GM12878 (cell line): ENCODE data around the gene KRT14. TPM values are rescaled to one million over a fixed set of nuclear protein-coding genes. Genes with fewer than 3 reads are reported as not detected.

ENCODE experiments used
- ATAC-seq: fragments of 200-7000 bp; cut with Tn5 transposase; 3 replicates; pipeline ENCODE4 v1.9.1; 2020; ENCODE audit warnings: mild to moderate bottlenecking, moderate library complexity
- BruUV-seq: library from RNA; stranded (reverse); fragments of 400-500 nt; replicated peaks from 2 replicates; lab custom pipeline; 2021; lab: Mats Ljungman, UMichigan
- CTCF ChIA-PET: fragments of 300-600 bp; sonication (Branson Sonifier 250); formaldehyde crosslinking; extraction: SDS; loops from one replicate; lab custom pipeline; 2021; ENCODE audit warnings: inconsistent platforms; lab: Yijun Ruan, JAX
- POLR2A ChIA-PET: fragments of 350-600 bp; formaldehyde crosslinking; extraction: SDS; loops from one replicate; lab custom pipeline; 2021; ENCODE audit warnings: inconsistent platforms; lab: Charles Lee
- RAD21 ChIA-PET: fragments of 300-600 bp; sonication (Branson Sonifier 250); formaldehyde crosslinking; loops from one replicate; lab custom pipeline; 2023; ENCODE audit warnings: antibody characterized with exemption; ENCODE audit not compliant: unreplicated experiment; lab: Charles Lee
- SMC1A ChIA-PET: fragments of 300-600 bp; sonication (Branson Sonifier 250); formaldehyde crosslinking; loops from one replicate; lab custom pipeline; 2023; ENCODE audit not compliant: unreplicated experiment, uncharacterized antibody; lab: Charles Lee
- DNase-seq: peaks from one replicate; pipeline ENCODE4 v3.0.0-alpha.2; 2011; ENCODE audit warnings: low read depth, low spot score
- FAIRE-seq: peaks from 3 replicates; lab custom pipeline; 2011; peaks lifted over from hg19 to GRCh38; lab: Jason Lieb, UNC
- H2AFZ ChIP-seq: 2 replicates; pipeline ENCODE4 v1.6.0; 2011; ENCODE audit warnings: low read depth, low read length, control low read depth; ENCODE audit not compliant: control insufficient read depth
- H3K27ac ChIP-seq: 2 replicates; pipeline ENCODE4 v1.5.1; 2011; ENCODE audit warnings: control low read depth; ENCODE audit not compliant: control insufficient read depth, insufficient read depth
- H3K27me3 ChIP-seq, 2 experiments: replicated peaks in 1 of 2; 2 replicates each; pipeline versions ENCODE4 v1.6.0 to v1.6.1; 2011; ENCODE audit warnings: low read length in 1 of 2; ENCODE audit not compliant: control insufficient read depth in 2 of 2, insufficient read depth in 2 of 2
- H3K36me3 ChIP-seq, 2 experiments: 2 replicates each; pipeline ENCODE4 v1.5.1; 2011; ENCODE audit warnings: low read length in 1 of 2; ENCODE audit not compliant: control insufficient read depth in 2 of 2, insufficient read depth in 2 of 2
- H3K4me1 ChIP-seq: 2 replicates; pipeline ENCODE4 v1.6.1; 2011; ENCODE audit warnings: mild to moderate bottlenecking, low read length, moderate library complexity, mixed read lengths; ENCODE audit not compliant: control insufficient read depth, insufficient read depth
- H3K4me2 ChIP-seq: 2 replicates; pipeline ENCODE4 v1.6.0; 2011; ENCODE audit warnings: control low read depth; ENCODE audit not compliant: control insufficient read depth, insufficient read depth
- H3K4me3 ChIP-seq: fragments of 200-600 bp; sonication (generic); 2 replicates; pipeline ENCODE4 v1.5.1; 2016
- H3K79me2 ChIP-seq: 2 replicates; pipeline ENCODE4 v1.6.0; 2011; ENCODE audit warnings: low read length; ENCODE audit not compliant: control insufficient read depth, insufficient read depth
- H3K9ac ChIP-seq: 2 replicates; pipeline ENCODE4 v1.8.0; 2011; ENCODE audit warnings: low read length, control low read depth, mixed read lengths; ENCODE audit not compliant: control insufficient read depth, insufficient read depth
- H3K9me3 ChIP-seq: replicated peaks from 3 replicates; pipeline ENCODE4 v1.5.1; 2011; ENCODE audit warnings: mild to moderate bottlenecking, low read length; ENCODE audit not compliant: control insufficient read depth, insufficient read depth
- H4K20me1 ChIP-seq: 2 replicates; pipeline ENCODE4 v1.6.0; 2011; ENCODE audit not compliant: control insufficient read depth, insufficient read depth
- BCL11A ChIP-seq: IDR thresholded peaks from 2 replicates; pipeline ENCODE4 v1.6.1; 2011; ENCODE audit warnings: low read depth, low read length
- KLF5 ChIP-seq: fragments of 450-650 bp; IDR thresholded peaks from 2 replicates; pipeline ENCODE4 v1.6.1; 2014; ENCODE audit warnings: mild to moderate bottlenecking; ENCODE audit not compliant: partially characterized antibody
- WRNIP1 ChIP-seq: IDR thresholded peaks from 2 replicates; pipeline ENCODE4 v1.6.1; 2011; ENCODE audit warnings: low read depth, low read length, improper control_type of control experiment, borderline replicate concordance
- ZNF207 ChIP-seq: fragments of 450-650 bp; IDR thresholded peaks from 2 replicates; pipeline ENCODE4 v1.6.1; 2014; ENCODE audit warnings: antibody characterized with exemption, mild to moderate bottlenecking, borderline replicate concordance
- WGBS: methylation state at CpG from one replicate; pipeline ENCODE4 v1.1.6; 2016; ENCODE audit warnings: low lambda C conversion rate; ENCODE audit not compliant: insufficient replicate concordance, insufficient coverage; ENCODE audit errors: missing lambda C conversion rate; 5-methylcytosine and 5-hydroxymethylcytosine counted together
- in situ Hi-C: fragments of 300-500 bp; cut with MboI; formaldehyde crosslinking; loops from 9 replicates; pipeline ENCODE4 v1.14.3; 2018; ENCODE audit warnings: mixed read lengths
- intact Hi-C: fragments of 100-400 bp; cut with micrococcal nuclease; formaldehyde crosslinking; loops from one replicate; pipeline ENCODE4 v1.14.2; 2022; ENCODE audit not compliant: unreplicated experiment
- polyA plus RNA-seq, 11 experiments: library from polyadenylated mRNA; depleted of rRNA in 4 of 11; unstranded in 6 of 11; stranded (reverse) in 5 of 11; fragments of >200 nt; fragmentation: Nextera tagmentation in 4 of 11; fragmentation: Illumina TruSeq in 1 of 11; extraction: Ambion mirVana in 4 of 11; extraction: Trizol in 1 of 11; gene quantifications; 1 replicate in 1 of 11; 2 replicates in 10 of 11; pipeline versions ENCODE4 v1.2.1 to v1.2.3, GENCODE V29; 2011 to 2016; ENCODE audit warnings: inconsistent platforms in 2 of 11, missing spikeins in 2 of 11, low read depth in 1 of 11
- total RNA-seq, 4 experiments: library from RNA; depleted of rRNA in 3 of 4; stranded (reverse); fragments of >200 nt in 3 of 4; fragmentation: Illumina TruSeq in 1 of 4; extraction: Trizol in 1 of 4; gene quantifications; 2 replicates each; pipeline versions ENCODE4 v1.2.1 to v1.2.3, GENCODE V29; 2013 to 2021
- TF ChIP-seq, protein P1 (sequence below): IDR thresholded peaks from 2 replicates; pipeline ENCODE4 v1.6.1; 2011; ENCODE audit warnings: low read depth, low read length, improper control_type of control experiment, borderline replicate concordance

KRT14 gene
- total and polyA plus RNA-seq, 10 of the 15 experiments (the other 5 are each of a cell fraction or from before 2014, with no cell fraction given), result 1.5 TPM; not detected in 9

DNA sequence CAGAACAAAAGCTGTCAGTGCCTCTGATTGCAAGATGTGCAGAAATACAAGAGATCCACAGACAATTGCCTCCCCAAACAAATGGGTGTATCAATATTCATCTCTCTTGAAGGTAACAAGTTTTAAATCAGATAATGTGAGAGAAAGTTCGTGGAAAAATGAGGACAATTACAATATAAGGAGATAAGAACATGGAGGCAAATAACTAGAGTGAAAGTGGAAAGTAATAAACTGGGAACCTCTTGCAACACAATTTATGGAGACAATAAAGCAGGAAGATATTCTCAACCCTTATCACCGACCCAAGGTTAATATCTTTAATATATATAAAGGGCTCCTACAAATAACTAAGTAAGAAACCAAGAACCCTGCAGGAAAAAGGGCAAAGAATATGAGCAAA lies 44.3 kb downstream of the KRT14 start:
- POLR2A ChIA-PET, result no interaction called here
- CTCF ChIA-PET, result interaction anchor here (0.6 to 1.4 kb wide), 4 partner anchors 107 to 739 kb away, joined by 3 to 5 read pairs (median 3); no protein-coding TSS in a partner anchor
- Histone ChIP-seq H4K20me1 (no peaks in the 10 kb centered on the region), H3K36me3 (no peaks in the 10 kb centered on the region), H3K27me3 (peaks cover 0 to 2% of the 10 kb centered on the region in 2 experiments; a peak in 2 of 4 replicates), H3K9me3 (no peaks in the 10 kb centered on the region; the same call in 2 of the 3 replicates), H3K4me3 (no peak overlapping the region), H3K4me2 (no peak overlapping the region), H3K27ac (no peak overlapping the region), H2AFZ (no peak overlapping the region), H3K4me1 (no peaks in the 10 kb centered on the region)
- 2% methylated on average over 2 of the region's 2 CpGs for whole genome bisulfite sequencing
- ATAC-seq (no peak), DNase-seq (no peak), FAIRE-seq (no peak)
- RAD21 ChIA-PET, result no interaction called here
- in situ Hi-C loops (no loop called here), intact Hi-C loops (no loop called here)
- no TSS peak for BruUV-seq
- SMC1A ChIA-PET, result interaction anchor here (0.8 kb wide), 1 partner anchor 162 kb away, joined by 3 read pairs; no protein-coding TSS in a partner anchor
- TF ChIP-seq ZNF207, result no peak
- no peak for TF ChIP-seq WRNIP1
- TF ChIP-seq, protein P1, sequence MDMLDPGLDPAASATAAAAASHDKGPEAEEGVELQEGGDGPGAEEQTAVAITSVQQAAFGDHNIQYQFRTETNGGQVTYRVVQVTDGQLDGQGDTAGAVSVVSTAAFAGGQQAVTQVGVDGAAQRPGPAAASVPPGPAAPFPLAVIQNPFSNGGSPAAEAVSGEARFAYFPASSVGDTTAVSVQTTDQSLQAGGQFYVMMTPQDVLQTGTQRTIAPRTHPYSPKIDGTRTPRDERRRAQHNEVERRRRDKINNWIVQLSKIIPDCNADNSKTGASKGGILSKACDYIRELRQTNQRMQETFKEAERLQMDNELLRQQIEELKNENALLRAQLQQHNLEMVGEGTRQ, result no peak
- TF ChIP-seq KLF5, result no peak
- no peak for TF ChIP-seq BCL11A
- TF ChIP-seq, all 136 proteins: peak for 0
- Histone ChIP-seq H3K9ac (no peak overlapping the region), H3K79me2 (no peaks in the 10 kb centered on the region)
